GM12872 (cell line): ENCODE measurements around the gene ABR.

Source experiments
- TF ChIP-seq, protein P1 (sequence below): IDR thresholded peaks from 3 replicates; pipeline ENCODE4 v1.5.1; 2011; ENCODE audit warnings: low read depth, mild to moderate bottlenecking, low read length, moderate library complexity; ENCODE audit not compliant: insufficient read depth

Gene ABR

GRCh38 chr17:1224330-1224729 lies 44.5 kb upstream of the ABR start:
- TF ChIP-seq, protein P1, sequence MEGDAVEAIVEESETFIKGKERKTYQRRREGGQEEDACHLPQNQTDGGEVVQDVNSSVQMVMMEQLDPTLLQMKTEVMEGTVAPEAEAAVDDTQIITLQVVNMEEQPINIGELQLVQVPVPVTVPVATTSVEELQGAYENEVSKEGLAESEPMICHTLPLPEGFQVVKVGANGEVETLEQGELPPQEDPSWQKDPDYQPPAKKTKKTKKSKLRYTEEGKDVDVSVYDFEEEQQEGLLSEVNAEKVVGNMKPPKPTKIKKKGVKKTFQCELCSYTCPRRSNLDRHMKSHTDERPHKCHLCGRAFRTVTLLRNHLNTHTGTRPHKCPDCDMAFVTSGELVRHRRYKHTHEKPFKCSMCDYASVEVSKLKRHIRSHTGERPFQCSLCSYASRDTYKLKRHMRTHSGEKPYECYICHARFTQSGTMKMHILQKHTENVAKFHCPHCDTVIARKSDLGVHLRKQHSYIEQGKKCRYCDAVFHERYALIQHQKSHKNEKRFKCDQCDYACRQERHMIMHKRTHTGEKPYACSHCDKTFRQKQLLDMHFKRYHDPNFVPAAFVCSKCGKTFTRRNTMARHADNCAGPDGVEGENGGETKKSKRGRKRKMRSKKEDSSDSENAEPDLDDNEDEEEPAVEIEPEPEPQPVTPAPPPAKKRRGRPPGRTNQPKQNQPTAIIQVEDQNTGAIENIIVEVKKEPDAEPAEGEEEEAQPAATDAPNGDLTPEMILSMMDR, result no peak

- TF ChIP-seq, protein P1, result no peak
Observed at GRCh38 chr17:1223662-1224061, 43.9 kb upstream of the ABR start.

DNA sequence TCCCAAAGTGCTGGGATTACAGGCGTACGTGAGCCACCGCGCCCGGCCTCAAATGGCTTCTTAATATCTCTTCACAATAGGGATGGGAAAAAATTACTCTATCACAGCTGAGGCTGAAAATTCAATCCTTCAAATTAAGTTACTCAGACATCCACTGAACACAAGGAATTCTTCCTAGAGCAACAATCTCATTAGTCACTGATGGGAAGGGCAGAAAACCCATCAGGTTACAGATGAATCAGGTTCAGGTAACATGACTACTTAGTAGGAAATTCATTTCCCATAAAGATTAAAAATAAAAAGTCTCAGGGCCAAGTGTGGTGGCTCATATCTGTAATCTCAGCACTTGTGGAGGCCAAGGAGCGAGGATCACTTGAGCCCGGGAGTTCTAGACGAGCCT lies 42.5 kb upstream of the ABR start:
- TF ChIP-seq, protein P1, result no peak

DNA sequence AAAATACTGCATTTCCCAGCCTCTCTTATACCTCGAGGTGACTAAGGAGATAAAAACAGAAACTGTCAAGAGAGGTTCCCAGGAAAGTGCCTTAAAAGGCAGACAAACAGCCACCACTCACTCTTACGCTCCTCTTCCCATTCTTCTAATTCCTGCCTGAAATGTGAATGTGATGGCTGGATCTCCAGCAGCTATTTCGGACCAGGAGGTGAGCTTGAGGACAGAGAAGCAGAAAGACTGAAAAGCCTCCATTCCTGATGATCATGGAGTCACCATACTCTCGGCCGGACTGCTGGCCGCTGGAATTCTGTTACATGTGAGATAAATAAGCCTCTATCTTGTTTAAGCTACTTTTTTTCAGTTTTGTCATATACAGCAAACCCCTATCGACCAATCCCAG lies 41.4 kb upstream of the ABR start:
- TF ChIP-seq, protein P1, result no peak

GRCh38 chr17:1220346-1220745 lies 40.6 kb upstream of the ABR start:
- TF ChIP-seq, protein P1, result no peak

DNA sequence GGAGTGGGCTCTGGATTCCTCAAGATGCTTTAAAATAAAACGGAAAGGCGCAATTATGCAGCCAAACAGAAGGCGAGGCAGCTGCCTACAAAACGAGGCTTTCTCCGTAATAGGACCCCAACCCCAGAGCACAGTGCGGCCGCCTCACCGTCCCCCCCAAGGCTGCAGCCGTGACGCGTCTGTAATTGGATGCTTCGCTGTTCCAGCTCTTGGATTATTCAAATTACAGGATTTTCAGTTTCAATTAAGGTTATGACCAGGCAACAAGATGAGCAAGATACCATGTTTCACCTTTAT lies 37.3 kb upstream of the ABR start:
- TF ChIP-seq, protein P1, result no peak

DNA sequence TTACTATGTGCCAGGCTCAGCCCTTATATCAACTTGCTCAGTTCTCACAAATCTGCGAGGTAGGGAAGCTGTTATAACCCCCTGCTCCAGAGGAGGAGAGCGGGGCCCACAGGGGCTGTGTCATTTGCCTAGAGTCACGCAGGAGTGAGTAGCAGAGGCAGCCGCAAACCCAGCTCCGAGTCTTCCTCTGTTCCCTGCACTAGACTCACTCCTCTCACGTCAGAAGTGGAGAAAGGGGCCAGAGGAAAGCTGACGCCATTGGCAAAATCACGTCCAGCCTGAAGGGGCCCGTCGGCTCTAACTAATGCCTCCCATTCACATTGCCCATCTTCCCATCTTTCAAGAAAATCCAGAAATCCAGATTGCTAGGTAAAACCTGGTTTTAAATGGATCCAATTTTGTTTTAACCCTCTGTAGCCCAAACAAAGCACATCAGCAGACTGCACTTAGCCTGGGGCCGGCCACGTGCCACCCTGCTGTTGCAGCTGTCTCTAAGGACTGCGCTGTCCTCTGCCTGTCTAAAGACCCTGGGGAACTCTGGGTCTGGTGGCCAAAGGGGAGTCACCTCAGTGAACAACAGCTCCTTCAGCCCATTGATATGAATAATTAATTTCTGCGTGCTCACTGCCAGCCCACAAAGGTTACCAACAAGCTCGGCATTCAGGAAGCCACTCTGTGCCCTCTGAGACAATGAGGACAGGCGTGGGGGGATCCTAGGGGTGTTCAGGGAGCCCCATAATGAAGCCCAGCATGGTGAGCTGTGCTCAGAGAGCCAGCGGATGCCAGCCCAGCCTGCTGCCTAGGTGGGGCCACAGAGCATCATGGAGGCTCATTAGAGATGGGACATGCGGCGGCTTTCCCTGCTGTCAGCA lies 36.7 kb upstream of the ABR start:
- TF ChIP-seq, protein P1, result no peak
